GM19023 (cell line): ENCODE results near the gene SOX6.

Experiments used
- ATAC-seq: cut with Tn5 transposase; IDR thresholded peaks from one replicate; pipeline ENCODE4 v1.9.1; 2021; ENCODE audit warnings: mild to moderate bottlenecking, moderate library complexity; ENCODE audit not compliant: unreplicated experiment

Gene SOX6

DNA sequence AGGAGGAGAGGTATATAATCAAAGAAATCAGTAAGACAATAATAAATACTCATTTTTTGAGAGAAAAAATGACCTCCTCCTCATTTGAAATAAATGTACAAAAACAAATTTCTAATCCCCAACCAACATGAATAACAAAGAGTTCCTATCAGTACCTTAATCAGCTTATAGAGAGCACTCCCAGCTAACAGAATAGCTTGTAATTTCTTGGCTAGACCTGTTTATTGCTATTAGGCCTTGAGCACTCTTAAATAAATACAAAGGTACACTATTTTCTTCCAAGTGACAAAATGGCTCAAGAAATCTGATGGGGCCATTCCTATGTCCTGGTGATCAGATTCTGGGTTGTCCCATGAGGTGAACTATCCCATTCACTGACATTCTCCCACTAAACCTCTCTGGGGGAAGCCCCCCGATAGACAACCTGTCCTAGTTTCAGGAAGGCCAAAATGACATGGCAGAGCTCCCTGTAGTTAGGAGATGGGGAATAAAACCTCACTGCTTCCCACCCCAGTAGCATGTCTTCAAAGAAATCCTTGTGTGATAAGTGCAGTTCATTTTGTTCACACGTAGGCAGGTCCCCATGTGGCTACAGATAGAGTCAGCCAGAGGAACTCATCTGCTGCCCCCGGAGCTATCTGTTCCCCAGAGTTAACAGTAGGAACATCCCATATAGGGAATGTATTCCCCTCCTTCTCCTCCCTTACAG is 385.7 kb downstream of the SOX6 start:
- ATAC-seq = no peak

DNA sequence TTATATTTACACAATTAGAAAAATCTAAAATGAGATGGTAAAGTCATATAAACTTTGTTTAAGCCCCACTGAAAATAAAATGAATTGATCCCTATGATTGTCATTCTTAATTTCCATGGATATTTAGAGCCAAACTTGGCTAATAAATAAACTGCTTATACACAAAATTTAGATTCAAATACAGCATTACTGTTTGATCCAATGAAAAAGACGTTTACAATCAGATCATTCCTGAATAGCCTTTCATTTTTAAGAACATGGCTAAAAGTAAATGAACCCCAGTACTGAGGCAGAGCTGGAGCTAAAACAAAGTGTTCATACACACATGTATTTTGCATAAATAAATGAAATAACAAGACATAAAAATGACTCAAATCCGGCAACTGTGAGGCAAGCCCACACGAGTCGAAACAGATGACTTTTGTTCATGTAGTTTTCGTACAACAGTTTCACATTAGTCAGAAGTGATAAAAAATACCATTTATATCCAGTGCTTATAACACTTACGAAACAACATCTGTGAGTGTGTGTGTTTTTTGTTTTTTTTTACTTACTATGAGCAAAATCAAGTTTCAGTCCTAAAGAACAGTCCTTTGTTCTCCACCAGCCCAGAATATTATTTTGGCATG is 386.5 kb downstream of the SOX6 start:
- ATAC-seq = peak; percentile 45

DNA sequence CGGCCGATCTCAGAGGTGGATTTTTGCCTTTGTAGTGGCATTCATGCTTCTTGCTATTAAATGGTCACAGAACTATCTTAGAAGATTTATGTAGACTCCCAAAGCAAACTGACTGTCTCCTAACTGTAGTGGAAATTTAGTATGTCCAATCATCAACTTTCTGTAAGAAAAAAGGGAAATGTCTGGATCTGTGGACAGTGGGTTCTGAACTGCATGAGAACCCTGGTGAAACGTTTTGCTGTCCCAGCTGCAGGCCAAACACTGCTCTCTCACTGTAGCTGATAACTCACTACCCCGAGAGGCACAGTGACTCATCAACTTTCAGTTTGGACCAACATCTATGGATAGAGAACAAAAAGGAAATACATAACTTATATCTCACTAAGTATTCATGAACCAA is 387.1 kb downstream of the SOX6 start:
- ATAC-seq = peak; percentile 73

DNA sequence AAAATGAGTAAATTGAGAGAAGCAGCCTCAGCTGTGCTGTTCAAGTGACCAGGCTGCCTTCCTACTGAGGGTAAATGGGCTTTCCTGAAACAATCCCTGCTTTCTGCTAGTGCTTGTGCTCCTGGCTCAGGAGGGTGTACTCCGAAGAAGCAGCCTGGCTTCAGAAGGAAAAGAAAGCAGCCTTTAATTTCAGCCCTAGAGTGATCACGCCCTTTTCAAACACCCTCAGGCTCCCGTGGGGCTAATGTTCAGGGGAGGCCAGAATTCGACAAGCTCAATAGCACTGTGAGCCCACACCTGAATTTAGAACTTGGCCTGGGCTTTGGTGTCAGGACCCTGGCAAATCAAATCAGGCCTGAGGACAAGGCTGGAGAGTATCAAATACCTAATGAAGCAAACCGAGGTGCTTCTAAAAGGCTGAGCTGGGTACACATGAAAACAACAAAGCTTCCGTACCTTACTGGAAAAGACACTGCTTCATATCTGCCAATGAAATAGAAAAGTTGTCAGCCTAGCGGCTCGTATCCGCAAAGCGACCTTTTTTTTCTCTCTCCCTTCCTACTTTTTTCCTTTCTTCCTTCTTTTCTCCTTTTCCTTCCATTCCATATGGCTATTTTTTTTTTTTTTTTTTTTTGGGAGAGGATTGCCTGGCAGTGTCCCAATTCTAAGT is 387.8 kb downstream of the SOX6 start:
- ATAC-seq = no peak

DNA sequence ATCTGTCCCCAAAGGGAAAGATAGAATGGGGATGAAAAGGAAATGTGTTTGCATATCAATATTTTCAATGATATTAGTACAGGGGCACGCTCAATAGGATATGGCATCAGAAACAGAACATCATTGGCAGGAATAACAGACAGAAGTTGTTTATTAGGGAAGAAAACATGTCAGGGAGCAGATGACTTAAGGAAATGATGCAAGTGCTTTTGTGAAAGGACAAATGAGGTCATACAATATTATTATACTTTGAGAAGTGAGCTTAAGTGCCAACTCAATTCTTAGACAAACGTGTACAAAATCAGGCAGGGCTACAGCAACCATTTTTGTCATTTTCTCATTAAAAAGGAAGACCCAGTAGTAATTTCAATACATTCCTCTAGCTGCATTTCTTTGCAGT is 388.4 kb downstream of the SOX6 start:
- no peak for ATAC-seq

DNA sequence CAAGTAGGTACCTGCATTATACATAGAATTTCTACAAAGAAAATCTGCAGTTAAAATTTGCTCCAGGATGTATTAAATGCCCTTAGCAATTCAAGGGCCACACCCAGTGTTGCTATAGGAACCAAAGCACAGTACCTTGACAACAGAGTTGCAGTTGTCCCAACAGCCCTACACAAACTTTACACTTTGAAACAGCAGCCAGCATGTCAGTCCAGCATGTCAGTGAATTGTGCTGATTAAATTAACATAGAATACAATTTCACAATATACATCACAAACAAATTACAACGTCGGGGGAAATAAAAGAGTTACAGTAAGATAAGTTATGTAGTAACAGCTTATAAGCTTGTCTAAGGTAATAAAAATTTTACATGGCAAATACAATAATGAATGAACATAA is 389.2 kb downstream of the SOX6 start:
- ATAC-seq = no peak

DNA sequence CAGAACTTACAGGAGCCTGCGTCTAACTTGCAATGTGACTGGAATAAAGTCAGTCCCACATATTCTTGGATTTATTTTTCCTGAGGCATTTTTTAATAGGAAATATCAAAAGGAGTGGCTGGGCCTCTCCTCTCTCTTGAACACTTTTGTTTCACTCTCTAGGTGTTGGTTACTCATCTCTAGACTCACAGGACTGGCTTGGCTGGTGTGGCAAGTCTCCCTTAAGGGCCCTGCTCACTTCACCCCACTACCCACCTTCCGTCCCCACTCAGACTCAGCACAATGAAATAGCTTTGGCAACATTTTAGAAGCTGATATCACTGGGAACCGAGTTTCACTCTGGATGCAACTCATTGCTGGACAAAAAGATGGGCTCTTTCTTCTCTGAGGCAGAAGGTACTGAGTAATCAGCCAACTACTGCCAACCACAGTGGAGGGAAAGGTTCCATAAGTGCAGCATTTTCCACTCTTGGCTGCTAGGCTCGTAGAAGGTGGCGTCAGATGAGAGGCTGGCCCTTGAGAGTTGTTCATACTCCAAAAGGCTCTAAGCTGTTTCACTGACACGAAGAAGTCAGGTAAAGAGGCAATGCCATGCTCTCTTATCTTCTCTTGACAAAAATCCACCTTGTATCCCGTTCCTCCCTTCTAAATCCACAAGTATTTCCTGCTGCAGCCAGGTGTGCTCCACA is 390.6 kb downstream of the SOX6 start:
- peak; percentile 35 for ATAC-seq

DNA sequence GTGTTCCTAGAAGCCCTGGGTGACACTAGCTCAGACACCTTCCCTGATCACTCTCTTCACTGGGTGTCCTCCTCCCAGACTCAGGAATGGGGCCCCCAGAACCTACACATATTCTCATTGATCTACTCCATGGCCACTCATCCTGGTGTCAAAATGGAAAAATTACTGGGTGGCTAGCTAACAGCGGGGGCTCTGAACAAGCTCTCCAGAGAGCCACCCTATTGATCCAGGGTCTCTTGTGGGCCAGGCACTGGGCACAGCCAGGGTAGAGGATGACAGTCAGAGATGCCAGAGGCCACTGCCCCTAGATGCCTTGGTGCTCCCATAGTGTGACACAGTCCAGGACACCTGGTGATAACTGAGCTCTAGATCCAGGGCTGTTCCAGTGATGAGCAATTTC is 393.1 kb downstream of the SOX6 start:
- ATAC-seq = no peak

DNA sequence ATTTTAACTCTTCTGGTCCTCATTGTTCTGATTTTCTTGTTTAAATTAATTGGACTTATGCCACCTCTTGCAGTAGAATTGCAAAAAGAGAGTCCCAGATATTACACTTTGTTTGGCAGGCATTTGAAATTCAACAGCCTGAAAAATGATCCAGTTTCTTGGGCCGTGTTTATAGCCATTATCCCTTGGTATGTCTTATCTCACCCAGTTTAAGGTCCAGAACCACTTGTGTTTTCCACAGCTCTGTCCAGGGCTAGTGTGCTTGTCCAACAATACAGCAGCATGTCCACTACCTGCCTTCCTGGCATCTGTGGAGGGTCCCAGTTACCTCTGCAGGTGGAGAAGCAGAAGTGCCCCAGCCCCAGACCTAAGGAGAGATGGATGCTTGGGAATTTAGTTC is 397.4 kb downstream of the SOX6 start:
- ATAC-seq = no peak

DNA sequence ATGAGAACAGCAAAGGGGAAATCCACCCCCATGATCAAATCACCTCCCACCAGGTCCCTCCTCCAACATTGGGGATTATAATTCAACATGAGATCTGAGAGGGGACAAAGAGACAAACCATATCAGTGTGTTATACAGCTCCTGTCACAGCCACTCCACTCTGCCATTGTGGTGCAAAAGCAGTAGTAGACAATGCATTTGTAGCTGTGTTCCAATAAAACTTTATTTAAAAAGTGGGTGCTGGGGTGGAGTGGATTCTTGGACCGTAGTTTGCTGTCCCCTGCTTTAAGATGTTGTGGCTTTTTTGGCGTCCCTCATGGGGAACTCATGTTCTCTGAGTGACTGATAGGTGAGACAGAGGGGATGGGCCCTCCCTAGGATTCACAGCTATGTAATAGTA is 399.1 kb downstream of the SOX6 start:
- ATAC-seq = no peak

DNA sequence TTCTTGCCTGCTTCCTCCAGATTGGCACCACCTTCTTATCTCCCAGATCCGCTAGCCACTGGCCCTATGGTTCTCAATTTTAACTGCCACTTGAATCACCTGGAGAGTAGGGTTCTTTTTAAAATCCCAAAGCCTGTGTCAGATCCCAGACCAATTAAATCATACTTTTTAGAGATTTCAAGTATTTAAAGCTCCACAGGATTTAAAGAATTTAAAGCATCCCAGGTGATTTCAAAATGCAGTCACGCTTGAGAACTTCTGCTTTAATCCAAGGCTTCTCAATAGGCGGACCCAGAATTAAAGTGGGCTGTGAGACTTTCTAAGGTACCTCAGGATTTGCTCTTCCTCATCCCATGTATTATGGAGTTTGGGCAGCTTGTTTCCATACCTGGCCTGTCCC is 400.0 kb downstream of the SOX6 start:
- ATAC-seq = no peak

DNA sequence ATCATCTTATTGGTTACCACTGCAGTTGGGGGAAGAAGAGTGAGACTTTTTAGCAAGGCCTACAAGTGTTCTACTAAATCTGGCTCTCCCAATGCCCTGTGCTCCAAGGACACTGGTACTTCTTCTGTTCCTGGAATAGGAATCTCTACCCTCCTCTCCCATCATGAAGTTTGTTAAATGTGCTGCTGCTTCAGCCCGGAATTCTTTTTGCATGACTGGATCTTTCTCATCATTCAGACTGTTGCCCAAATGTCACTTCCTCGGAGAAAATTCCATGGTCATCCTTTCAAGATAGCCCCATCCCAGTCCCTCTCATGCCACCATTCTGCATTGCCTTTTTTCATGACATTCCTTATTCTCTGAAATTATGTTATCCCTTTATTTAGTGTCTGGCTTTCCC is 400.8 kb downstream of the SOX6 start:
- no peak for ATAC-seq

DNA sequence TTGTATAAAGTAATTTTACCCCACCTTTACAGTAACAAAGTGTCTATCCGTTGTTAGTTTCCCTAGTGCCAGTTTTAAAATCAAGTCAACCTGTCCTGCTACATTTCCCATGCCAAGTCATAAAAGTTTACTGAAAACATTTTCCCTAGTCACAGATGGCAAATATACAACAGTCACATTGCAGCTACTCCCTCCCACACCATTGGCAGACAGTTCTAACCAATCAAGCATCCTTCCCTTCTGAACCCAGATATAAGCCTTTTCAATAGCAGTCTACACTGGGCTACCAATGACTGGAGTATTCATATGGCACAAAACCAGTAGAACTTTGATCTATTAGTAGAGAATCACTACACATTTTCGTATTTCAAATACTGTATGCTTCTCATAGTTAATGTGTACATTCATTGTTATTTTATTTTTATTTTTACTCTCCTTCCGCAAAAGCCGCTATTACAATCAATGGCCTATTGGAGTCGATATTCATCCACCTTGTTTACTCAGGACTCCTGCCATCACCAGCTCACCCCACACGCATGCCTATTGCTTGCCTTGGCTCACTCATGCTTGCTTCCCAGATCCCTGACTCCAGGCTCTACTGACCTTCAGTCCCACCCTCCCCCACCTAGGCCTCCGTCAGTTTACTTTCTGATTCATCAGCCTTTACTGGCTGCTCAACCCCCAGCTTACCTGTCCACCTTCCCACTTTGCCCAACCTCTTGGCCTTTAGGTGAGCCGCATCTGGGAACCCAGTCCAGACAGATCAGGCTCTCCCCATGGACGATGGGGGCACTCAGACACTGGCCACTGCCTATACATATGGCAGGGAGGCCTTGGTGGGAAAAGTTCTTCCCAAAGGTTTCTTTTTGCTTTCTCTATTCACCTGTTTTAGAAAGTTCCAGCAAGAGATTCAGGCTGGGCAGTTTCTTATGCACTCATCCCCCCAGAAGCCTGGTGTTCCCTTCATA is 408.4 kb downstream of the SOX6 start:
- no peak for ATAC-seq

DNA sequence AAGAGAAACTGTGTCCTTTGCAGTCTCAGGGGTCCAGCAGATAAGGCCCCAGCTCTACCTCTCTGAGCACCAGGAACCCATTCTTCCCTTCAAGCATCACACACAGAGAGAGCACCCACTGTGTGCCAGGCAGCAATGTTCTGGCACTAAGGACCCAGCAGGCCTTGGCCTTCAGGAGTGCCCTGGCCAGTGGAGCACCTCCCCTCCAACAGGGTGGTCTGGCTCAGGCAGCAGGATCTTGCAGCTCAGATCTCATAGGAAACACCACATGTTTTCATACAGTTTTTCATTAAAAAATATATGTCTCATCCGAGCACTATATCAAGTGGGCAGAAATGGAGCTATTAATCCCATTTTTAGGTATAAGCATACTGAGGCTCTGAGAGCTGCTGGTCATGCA is 410.6 kb downstream of the SOX6 start:
- no peak for ATAC-seq

DNA sequence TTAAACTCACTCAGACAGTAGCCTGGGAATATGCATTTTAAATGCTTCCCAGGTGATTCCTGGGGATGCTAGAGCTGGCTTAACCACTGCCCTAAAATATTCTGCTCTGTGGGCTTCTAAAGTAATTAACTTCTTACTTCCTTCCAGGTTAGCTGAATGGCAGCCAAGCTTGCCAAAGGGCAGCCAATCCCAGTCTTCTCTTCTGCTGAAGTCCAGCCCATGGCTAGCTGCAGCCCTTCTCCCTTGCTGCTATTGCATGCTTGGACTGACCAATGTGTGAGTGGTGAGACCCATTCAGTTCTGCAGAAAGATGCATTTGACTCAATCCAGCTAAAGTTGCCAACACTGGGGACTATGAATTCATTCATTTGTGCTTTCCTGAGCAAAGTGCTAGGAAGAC is 411.9 kb downstream of the SOX6 start:
- no peak for ATAC-seq

DNA sequence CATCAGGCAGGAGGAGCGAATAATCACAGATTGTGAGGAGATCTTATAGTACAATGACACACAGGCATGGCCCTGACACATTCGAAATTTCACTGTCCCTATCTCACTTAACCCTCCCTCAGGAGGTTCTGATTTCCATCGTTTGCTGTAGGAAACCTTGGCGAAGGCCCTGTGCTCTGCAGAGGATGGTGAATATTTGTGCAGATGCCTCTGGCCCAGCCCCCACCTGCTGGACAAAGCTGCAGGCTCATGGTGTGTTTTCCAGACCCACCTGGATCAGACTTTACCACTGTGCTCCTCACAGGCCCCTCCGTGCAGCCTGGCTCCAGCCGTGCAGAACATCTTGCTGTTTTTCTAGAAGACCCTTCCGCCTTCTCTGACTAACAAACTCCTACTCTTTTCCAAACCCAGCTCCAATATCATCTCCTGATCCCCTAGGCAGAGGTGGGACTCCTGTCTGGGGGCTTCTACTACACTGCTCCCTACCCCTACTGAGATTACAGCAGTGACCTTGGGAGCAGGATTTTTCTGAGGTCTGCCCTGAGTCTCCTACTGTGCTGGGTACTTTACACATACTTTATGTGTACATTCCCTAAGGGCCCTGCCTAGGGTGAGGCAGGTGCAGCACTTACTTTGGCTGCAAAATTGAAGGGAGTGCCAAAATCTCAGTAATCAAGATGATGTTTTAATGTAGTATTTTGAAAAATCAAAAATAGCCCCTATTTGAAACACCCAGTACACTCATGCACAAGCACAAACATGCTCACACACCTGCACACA is 412.7 kb downstream of the SOX6 start:
- no peak for ATAC-seq

DNA sequence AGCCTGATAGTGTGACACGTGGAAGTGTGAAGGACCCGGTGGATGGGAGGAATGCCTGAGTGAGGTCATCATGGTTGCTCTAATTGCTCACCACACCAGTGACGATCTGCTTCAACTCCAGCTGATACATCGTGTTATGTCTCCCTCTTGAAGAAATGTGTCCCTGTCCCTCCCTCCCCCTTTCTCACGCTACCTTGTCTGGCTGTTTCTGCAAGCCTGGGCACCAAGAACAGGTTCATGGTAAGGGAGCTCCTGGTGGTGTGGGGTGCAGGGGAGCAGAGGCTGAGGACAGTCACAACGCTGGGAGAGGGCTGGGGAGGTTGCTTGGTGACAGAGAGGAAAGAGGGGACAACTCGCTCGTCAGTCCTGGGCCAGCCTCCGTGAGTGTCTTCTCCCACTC is 413.4 kb downstream of the SOX6 start:
- no peak for ATAC-seq

DNA sequence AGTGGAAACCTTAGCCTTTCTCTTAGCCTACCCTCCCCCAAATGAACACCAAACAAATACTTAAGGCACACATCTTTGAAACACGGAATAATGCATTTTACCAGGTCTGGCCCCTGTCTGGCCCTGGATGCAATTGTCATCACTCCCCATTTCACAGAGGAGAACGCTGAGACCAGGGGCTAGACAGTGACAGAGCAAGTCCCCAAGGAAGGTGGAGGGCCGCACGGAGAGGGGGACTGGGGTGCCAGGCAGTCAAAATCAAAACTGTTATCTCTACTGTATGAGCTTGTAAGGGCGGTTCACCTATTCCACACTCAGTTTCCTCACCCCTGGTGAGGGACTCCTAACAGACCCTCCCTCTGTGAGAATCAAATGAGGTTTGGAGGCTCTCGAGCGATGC is 414.2 kb downstream of the SOX6 start:
- no peak for ATAC-seq

DNA sequence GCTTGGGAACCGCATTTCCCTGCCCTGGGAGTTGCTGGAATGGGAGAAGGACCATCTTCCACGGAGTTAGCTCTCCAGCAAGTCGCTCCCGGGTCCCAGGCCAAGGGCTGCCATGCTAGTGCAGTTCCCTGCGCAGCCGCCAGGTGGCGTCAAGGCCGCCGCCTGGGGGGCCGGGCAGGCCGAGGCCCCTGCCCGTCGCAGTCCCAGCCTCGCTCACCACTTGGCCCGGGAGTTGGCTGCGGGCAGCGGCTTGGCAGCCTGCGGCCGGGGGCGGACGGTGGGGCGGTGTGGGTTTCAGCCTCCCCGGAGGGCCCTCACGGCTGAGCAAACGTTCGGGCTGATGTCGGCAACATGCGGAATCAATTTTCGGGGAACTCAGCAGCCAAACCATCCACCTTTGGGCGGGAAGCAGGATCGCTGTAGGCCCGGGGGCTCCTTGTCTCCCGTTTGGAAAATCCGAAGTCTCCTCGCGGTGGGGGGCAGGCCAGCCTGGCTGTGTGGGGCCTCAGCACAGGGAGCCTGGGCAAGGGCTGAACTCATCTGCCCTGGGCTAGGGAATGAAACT is 415.1 kb downstream of the SOX6 start:
- ATAC-seq = peak; percentile 61
